Measurements from ENCODE around the gene GAN. TPM values are rescaled to one million over a fixed set of nuclear protein-coding genes. Genes with fewer than 3 reads are reported as not detected.

Gene GAN
- total and polyA plus RNA-seq, 2 of the 4 experiments (the other 2 are of a cell fraction): 1.1 to 5.7 TPM

DNA sequence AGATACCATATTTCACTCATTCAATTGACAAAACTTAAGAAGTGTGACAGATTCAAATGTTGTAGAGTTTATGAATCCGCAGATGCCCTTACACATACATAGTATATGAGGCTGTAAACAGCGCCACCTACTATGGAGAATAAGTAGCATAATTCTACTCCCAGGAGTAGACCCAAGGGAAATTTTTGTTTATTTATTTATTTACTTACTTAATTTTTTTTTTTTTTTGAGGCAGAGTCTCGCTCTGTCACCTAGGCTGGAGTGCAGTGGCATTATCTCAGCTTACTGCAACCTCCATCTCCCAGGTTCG is 35.5 kb downstream of the GAN start:
- H3K27ac ChIP-seq (ENCODE audit: insufficient read depth, low read length): no peak overlapping the region
- H2BK5ac ChIP-seq (ENCODE audit: low read depth, low read length, poor library complexity, severe bottlenecking): no peak overlapping the region
- intact Hi-C loops (cut with micrococcal nuclease): no loop called here
- no peak overlapping the region for H2AK9ac ChIP-seq (replicated peaks; ENCODE audit: low read depth, low read length, poor library complexity)
- no peaks in the 10 kb centered on the region for H3K27me3 ChIP-seq (ENCODE audit: control insufficient read depth, insufficient read depth, low read length)
- H4K5ac ChIP-seq (ENCODE audit: low read depth, low read length): no peak overlapping the region
- no peak overlapping the region for H3K4me3 ChIP-seq (ENCODE audit: insufficient read depth, low read depth, low read length)
- no peaks in the 10 kb centered on the region for H3K9me1 ChIP-seq (ENCODE audit: insufficient read depth, low read length)
- WGBS, 2 experiments (ENCODE audit: extremely low coverage in 2 of 2, insufficient read length in 1 of 2): no CpG with 5 or more reads among the region's 4 CpGs
- H3K9ac ChIP-seq (ENCODE audit: low read depth, low read length): no peak overlapping the region
- no peaks in the 10 kb centered on the region for H3K4me1 ChIP-seq (ENCODE audit: control insufficient read depth, insufficient read depth, low read length)
- POLR2A ChIA-PET (ENCODE audit: unreplicated experiment): no interaction called here
- no TSS peak for BruUV-seq (replicated peaks)
- no peak overlapping the region for H3K4me2 ChIP-seq (ENCODE audit: low read depth, low read length)
- dilution Hi-C loops (cut with HindIII; ENCODE audit: low sequenced_read_pairs, unreplicated experiment): no loop called here
- in situ Hi-C loops (cut with MboI; ENCODE audit: low sequenced_read_pairs): no loop called here
- H2AK5ac ChIP-seq (ENCODE audit: low read depth, low read length): no peak overlapping the region
- no peak overlapping the region for H2BK120ac ChIP-seq (ENCODE audit: low read depth, low read length)
- H4K8ac ChIP-seq (ENCODE audit: low read depth in 2 of 2, low read length in 2 of 2): no peak overlapping the region
- no peaks in the 10 kb centered on the region for H4K20me1 ChIP-seq (ENCODE audit: insufficient read depth, low read length)
- no peak overlapping the region for H3K18ac ChIP-seq (ENCODE audit: low read depth, low read length)
- no peak for ATAC-seq (ENCODE audit: low read depth)
- CTCF ChIA-PET: interaction anchor here (0.6 kb wide), 1 partner anchor 61 kb away, joined by 3 read pairs; no protein-coding TSS in a partner anchor
- H3K14ac ChIP-seq (replicated peaks; ENCODE audit: low read depth, low read length): no peak overlapping the region
- no peak overlapping the region for H2BK20ac ChIP-seq (ENCODE audit: low read depth, low read length)
- no peak overlapping the region for H2AFZ ChIP-seq (replicated peaks; ENCODE audit: low read length, poor library complexity)
- peaks cover 15% of the 10 kb centered on the region for H3K9me3 ChIP-seq (ENCODE audit: control insufficient read depth, insufficient read depth, low read length)
- no peak overlapping the region for H4K91ac ChIP-seq (ENCODE audit: insufficient read depth, low read depth, low read length)
- H3K4ac ChIP-seq (ENCODE audit: low read depth, low read length): no peak overlapping the region
- H3K36me3 ChIP-seq (ENCODE audit: control insufficient read depth, insufficient read depth, low read length): no peaks in the 10 kb centered on the region
- peak; percentile 9 for DNase-seq
- no peak overlapping the region for H3K23ac ChIP-seq (ENCODE audit: low read depth, low read length)
- H2BK15ac ChIP-seq (ENCODE audit: low read depth, low read length): no peak overlapping the region
- peaks cover 12 to 13% of the 10 kb centered on the region in 2 experiments for H3K79me1 ChIP-seq (ENCODE audit: low read depth in 1 of 2, low read length in 2 of 2)
- no peak for TF ChIP-seq RFX5 (IDR thresholded peaks at IDR 0.05; ENCODE audit: low read depth, low read length)
- TF ChIP-seq NFE2L2 (IDR thresholded peaks at IDR 0.05; ENCODE audit: low read depth, low read length): no peak
- no peak for TF ChIP-seq RAD21 (IDR thresholded peaks at IDR 0.05; ENCODE audit: low read length)
- TF ChIP-seq RCOR1 (IDR thresholded peaks at IDR 0.05; ENCODE audit: insufficient replicate concordance, low read length): no peak
- TF ChIP-seq, protein P1, sequence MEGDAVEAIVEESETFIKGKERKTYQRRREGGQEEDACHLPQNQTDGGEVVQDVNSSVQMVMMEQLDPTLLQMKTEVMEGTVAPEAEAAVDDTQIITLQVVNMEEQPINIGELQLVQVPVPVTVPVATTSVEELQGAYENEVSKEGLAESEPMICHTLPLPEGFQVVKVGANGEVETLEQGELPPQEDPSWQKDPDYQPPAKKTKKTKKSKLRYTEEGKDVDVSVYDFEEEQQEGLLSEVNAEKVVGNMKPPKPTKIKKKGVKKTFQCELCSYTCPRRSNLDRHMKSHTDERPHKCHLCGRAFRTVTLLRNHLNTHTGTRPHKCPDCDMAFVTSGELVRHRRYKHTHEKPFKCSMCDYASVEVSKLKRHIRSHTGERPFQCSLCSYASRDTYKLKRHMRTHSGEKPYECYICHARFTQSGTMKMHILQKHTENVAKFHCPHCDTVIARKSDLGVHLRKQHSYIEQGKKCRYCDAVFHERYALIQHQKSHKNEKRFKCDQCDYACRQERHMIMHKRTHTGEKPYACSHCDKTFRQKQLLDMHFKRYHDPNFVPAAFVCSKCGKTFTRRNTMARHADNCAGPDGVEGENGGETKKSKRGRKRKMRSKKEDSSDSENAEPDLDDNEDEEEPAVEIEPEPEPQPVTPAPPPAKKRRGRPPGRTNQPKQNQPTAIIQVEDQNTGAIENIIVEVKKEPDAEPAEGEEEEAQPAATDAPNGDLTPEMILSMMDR (conservative IDR thresholded peaks at IDR 0.05; ENCODE audit: low read depth, low read length): peak; percentile 16; the same call in 1 of the 2 replicates
- no peak overlapping the region for H3K56ac ChIP-seq (ENCODE audit: extremely low read depth, insufficient read depth, low read length)

All from IMR-90 (cell line).